Smooth muscle cell (in vitro differentiated cells): ENCODE results near the gene TBC1D10A. TPM values are rescaled to one million over a fixed set of nuclear protein-coding genes. Genes with fewer than 3 reads are reported as not detected.
A peak's percentile ranks its signal among the peaks of the same experiment; 100 is the strongest.

Experiments
- DNase-seq: peaks from one replicate; lab custom pipeline; 2025; ENCODE audit not compliant: unreplicated experiment; lab: John Stamatoyannopoulos, UW
- H2AFZ ChIP-seq: fragments of 200-600 bp; sonication (generic); 2 replicates; pipeline ENCODE4 v1.6.0; 2016; ENCODE audit warnings: antibody characterized with exemption, low read depth, mild to moderate bottlenecking
- H3F3A ChIP-seq: fragments of 200-600 bp; sonication (generic); 2 replicates; pipeline ENCODE4 v1.6.0; 2017; ENCODE audit warnings: antibody characterized with exemption, low read depth
- H3K27ac ChIP-seq: fragments of 200-600 bp; sonication (generic); 2 replicates; pipeline ENCODE4 v1.5.1; 2016; ENCODE audit warnings: low read depth, mild to moderate bottlenecking
- H3K27me3 ChIP-seq: fragments of 200-600 bp; sonication (generic); 2 replicates; pipeline ENCODE4 v1.6.1; 2016; ENCODE audit warnings: low read depth, mild to moderate bottlenecking
- H3K36me3 ChIP-seq: fragments of 200-600 bp; sonication (generic); 2 replicates; pipeline ENCODE4 v1.5.1; 2016; ENCODE audit warnings: low read depth
- H3K4me1 ChIP-seq: fragments of 200-600 bp; sonication (generic); 2 replicates; pipeline ENCODE4 v1.5.1; 2016; ENCODE audit warnings: low read depth
- H3K4me2 ChIP-seq: fragments of 200-600 bp; sonication (generic); 2 replicates; pipeline ENCODE4 v1.6.0; 2016; ENCODE audit warnings: mild to moderate bottlenecking
- H3K4me3 ChIP-seq: fragments of 200-600 bp; sonication (generic); 2 replicates; pipeline ENCODE4 v1.5.1; 2016; ENCODE audit warnings: mild to moderate bottlenecking
- H3K79me2 ChIP-seq: fragments of 200-600 bp; sonication (generic); 2 replicates; pipeline ENCODE4 v1.6.0; 2016; ENCODE audit warnings: low read depth, mild to moderate bottlenecking
- H3K9ac ChIP-seq: fragments of 200-600 bp; sonication (generic); 2 replicates; pipeline ENCODE4 v1.6.0; 2016; ENCODE audit warnings: low read depth
- H3K9me3 ChIP-seq: fragments of 200-600 bp; sonication (generic); replicated peaks from 2 replicates; pipeline ENCODE4 v1.5.1; 2016; ENCODE audit warnings: low read depth
- H4K20me1 ChIP-seq: fragments of 200-600 bp; sonication (generic); 2 replicates; pipeline ENCODE4 v1.6.0; 2016; ENCODE audit warnings: low read depth
- CTCF ChIP-seq: fragments of 200-600 bp; sonication (generic); IDR thresholded peaks from 2 replicates; pipeline ENCODE4 v1.5.1; 2017; ENCODE audit warnings: borderline replicate concordance, mild to moderate bottlenecking, antibody characterized with exemption; ENCODE audit not compliant: insufficient read depth, poor library complexity, severe bottlenecking
- WGBS: methylation state at CpG from one replicate; pipeline ENCODE4 v1.1.7; 2016; ENCODE audit warnings: low lambda C conversion rate; 5-methylcytosine and 5-hydroxymethylcytosine counted together
- polyA plus RNA-seq: library from polyadenylated mRNA; unstranded; fragments of >200 nt; fragmentation: Nextera tagmentation; extraction: Ambion mirVana; gene quantifications from 2 replicates; pipeline ENCODE4 v1.2.1, GENCODE V29; 2016
- total RNA-seq: library from RNA; depleted of rRNA; stranded (reverse); fragments of >200 nt; gene quantifications from 2 replicates; pipeline ENCODE4 v1.2.3, GENCODE V29; 2014

Gene TBC1D10A
- total and polyA plus RNA-seq, 2 experiments from 2014 or later = 16.8 to 51.1 TPM

GRCh38 chr22:30361916-30362650 is 35.3 kb upstream of the TBC1D10A start:
- DNase-seq = no peak
- no peaks in the 10 kb centered on the region for H3K9me3 ChIP-seq
- H4K20me1 ChIP-seq = no peaks in the 10 kb centered on the region
- peaks cover 7% of the 10 kb centered on the region for H3K4me1 ChIP-seq
- H3K9ac ChIP-seq = no peak overlapping the region
- no peaks in the 10 kb centered on the region for H3K36me3 ChIP-seq
- H3F3A ChIP-seq = no peaks in the 10 kb centered on the region
- no peak overlapping the region for H3K4me2 ChIP-seq
- no peak overlapping the region for H3K27ac ChIP-seq
- H3K27me3 ChIP-seq = no peaks in the 10 kb centered on the region
- no peak overlapping the region for H3K4me3 ChIP-seq
- 91% methylated on average over 10 of the region's 10 CpGs for WGBS
- no peak for TF ChIP-seq CTCF
- H2AFZ ChIP-seq = no peak overlapping the region
- H3K79me2 ChIP-seq = no peaks in the 10 kb centered on the region

- Histone ChIP-seq H3K4me3 (no peak overlapping the region), H3K36me3 (no peaks in the 10 kb centered on the region), H3K79me2 (peaks cover 29% of the 10 kb centered on the region), H3F3A (no peaks in the 10 kb centered on the region), H3K4me2 (no peak overlapping the region), H3K27ac (no peak overlapping the region), H3K9me3 (no peaks in the 10 kb centered on the region), H3K27me3 (no peaks in the 10 kb centered on the region), H3K9ac (no peak overlapping the region), H4K20me1 (peaks cover 28% of the 10 kb centered on the region), H3K4me1 (peaks cover 18% of the 10 kb centered on the region), H2AFZ (no peak overlapping the region)
- WGBS = 81% methylated on average over 6 of the region's 6 CpGs
- DNase-seq = no peak
- TF ChIP-seq CTCF = no peak
These were observed 31.8 kb upstream of the TBC1D10A start for GRCh38 chr22:30358541-30358940.

GRCh38 chr22:30357650-30358215 is 31.0 kb upstream of the TBC1D10A start:
- H3K27me3 ChIP-seq = no peaks in the 10 kb centered on the region
- no peak for DNase-seq
- 57% methylated on average over 22 of the region's 22 CpGs for WGBS
- no peak overlapping the region for H3K27ac ChIP-seq
- H2AFZ ChIP-seq = no peak overlapping the region
- H3F3A ChIP-seq = no peaks in the 10 kb centered on the region
- H3K9ac ChIP-seq = no peak overlapping the region
- no peak for TF ChIP-seq CTCF
- H4K20me1 ChIP-seq = peaks cover 34% of the 10 kb centered on the region
- no peaks in the 10 kb centered on the region for H3K36me3 ChIP-seq
- peak overlapping the region; percentile 99 for H3K4me2 ChIP-seq
- H3K4me3 ChIP-seq = peak overlapping the region; percentile 80
- H3K4me1 ChIP-seq = peaks cover 18% of the 10 kb centered on the region
- H3K9me3 ChIP-seq = no peaks in the 10 kb centered on the region
- peaks cover 33% of the 10 kb centered on the region for H3K79me2 ChIP-seq
